ENCODE measurements around the gene EIF3J.
A peak's percentile ranks its signal among the peaks of the same experiment; 100 is the strongest.
"Not testable (repeated sequence)": the region's sequence is repeated elsewhere in the genome, so short reads cannot be mapped to it uniquely, and the experiment has no call there.

EIF3J gene

GRCh38 chr15:44537735-44538240 is 841 bp downstream of the EIF3J start:
- peaks cover 56% of the 10 kb centered on the region for H3K36me3 ChIP-seq (ENCODE audit: low read depth)
- H3K27ac ChIP-seq (ENCODE audit: poor library complexity, severe bottlenecking), result peak overlapping the region; percentile 93
- DNase-seq (ENCODE audit: low spot score) (no peak), ATAC-seq (ENCODE audit: low read depth) (peak; percentile 1; the same call in 2 of the 3 replicates)
- TF ChIP-seq CTCF (IDR thresholded peaks at IDR 0.05; ENCODE audit: poor library complexity, severe bottlenecking), result no peak
- no peaks in the 10 kb centered on the region for H3K27me3 ChIP-seq (ENCODE audit: insufficient read depth, poor library complexity, severe bottlenecking)
- H3K4me1 ChIP-seq (ENCODE audit: insufficient read depth, poor library complexity, severe bottlenecking), result peaks cover 28% of the 10 kb centered on the region
- peak overlapping the region; percentile 93 for H3K4me3 ChIP-seq (ENCODE audit: severe bottlenecking)
- no peaks in the 10 kb centered on the region for H3K9me3 ChIP-seq (ENCODE audit: severe bottlenecking)

DNA sequence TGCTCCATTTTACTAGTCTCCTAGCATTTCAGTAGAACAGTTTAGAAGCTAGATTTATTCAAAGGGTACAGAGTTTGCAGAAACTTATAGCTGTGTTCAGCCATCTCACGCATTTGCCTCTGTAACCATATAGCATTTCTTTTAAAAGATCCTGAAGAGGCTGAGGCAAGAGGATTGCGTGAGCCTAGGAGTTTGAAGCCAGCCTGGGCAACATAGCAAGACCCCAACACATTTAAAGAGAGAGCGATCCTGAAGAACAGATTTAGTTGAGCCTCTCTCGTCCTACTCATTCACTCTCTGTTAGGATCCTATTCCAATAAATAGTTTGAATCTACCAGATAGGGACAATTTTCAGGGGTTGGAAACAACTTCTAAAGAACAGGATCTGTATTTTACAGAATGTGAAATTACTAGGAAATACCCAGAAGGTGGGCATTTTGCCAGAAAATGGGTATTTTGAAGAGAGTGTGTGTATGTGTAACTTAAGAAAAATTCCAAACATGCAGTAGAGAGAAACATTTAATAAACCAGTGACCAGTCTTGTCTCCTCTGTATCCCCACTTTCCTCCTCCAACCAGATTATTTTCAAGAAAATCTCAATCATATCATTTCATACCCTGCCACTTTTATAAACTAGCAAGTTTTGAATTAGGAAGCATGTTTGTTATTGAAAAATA is 4.5 kb downstream of the EIF3J start:
- no peak for TF ChIP-seq CTCF (IDR thresholded peaks at IDR 0.05; ENCODE audit: poor library complexity, severe bottlenecking)
- Histone ChIP-seq H3K4me1 (ENCODE audit: insufficient read depth, poor library complexity, severe bottlenecking) (peaks cover 42% of the 10 kb centered on the region), H3K27ac (ENCODE audit: poor library complexity, severe bottlenecking) (peak overlapping the region; percentile 39), H3K36me3 (ENCODE audit: low read depth) (peaks cover 77% of the 10 kb centered on the region), H3K9me3 (ENCODE audit: severe bottlenecking) (no peaks in the 10 kb centered on the region), H3K4me3 (ENCODE audit: severe bottlenecking) (no peak overlapping the region), H3K27me3 (ENCODE audit: insufficient read depth, poor library complexity, severe bottlenecking) (no peaks in the 10 kb centered on the region)
- DNase-seq (ENCODE audit: low spot score) (no peak), ATAC-seq (ENCODE audit: low read depth) (0 out of 3 replicates have a peak, but pooled peaks have one; percentile 6)

DNA sequence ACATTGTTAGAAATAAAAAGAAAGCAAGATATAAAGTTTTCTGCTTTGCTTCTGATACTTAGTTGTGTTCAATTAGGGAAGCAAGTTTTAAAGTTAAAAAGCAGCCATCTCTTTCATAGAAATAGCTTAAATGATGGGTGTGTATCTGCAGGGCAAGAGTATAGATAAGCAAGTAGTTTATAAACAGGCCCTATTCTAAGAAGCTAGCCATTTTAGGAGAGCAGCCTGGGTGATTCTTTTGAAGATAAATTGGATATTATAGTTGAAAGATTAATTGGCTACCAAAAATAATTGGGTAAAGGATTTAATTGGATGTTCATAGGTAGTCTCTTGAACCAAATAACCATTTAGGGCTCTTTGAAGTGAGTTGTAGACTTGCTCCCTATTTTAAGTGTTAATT is 5.6 kb downstream of the EIF3J start:
- TF ChIP-seq CTCF (IDR thresholded peaks at IDR 0.05; ENCODE audit: poor library complexity, severe bottlenecking), result no peak
- DNase-seq (ENCODE audit: low spot score) (no peak), ATAC-seq (ENCODE audit: low read depth) (no peak)
- Histone ChIP-seq H3K27ac (ENCODE audit: poor library complexity, severe bottlenecking) (peak overlapping the region; percentile 39), H3K27me3 (ENCODE audit: insufficient read depth, poor library complexity, severe bottlenecking) (no peaks in the 10 kb centered on the region), H3K36me3 (ENCODE audit: low read depth) (peaks cover 79% of the 10 kb centered on the region), H3K9me3 (ENCODE audit: severe bottlenecking) (no peaks in the 10 kb centered on the region), H3K4me1 (ENCODE audit: insufficient read depth, poor library complexity, severe bottlenecking) (peaks cover 44% of the 10 kb centered on the region), H3K4me3 (ENCODE audit: severe bottlenecking) (no peak overlapping the region)

GRCh38 chr15:44544745-44545144 is 7.8 kb downstream of the EIF3J start:
- not testable (repeated sequence) for H3K27ac ChIP-seq (ENCODE audit: poor library complexity, severe bottlenecking); H3K9me3 ChIP-seq (ENCODE audit: severe bottlenecking); H3K27me3 ChIP-seq (ENCODE audit: insufficient read depth, poor library complexity, severe bottlenecking); DNase-seq (ENCODE audit: low spot score); H3K4me3 ChIP-seq (ENCODE audit: severe bottlenecking); ATAC-seq (ENCODE audit: low read depth)
- Histone ChIP-seq H3K36me3 (ENCODE audit: low read depth) (peaks cover 70% of the 10 kb centered on the region), H3K4me1 (ENCODE audit: insufficient read depth, poor library complexity, severe bottlenecking) (peaks cover 38% of the 10 kb centered on the region)

- peak; percentile 68 for TF ChIP-seq CTCF (IDR thresholded peaks at IDR 0.05; ENCODE audit: poor library complexity, severe bottlenecking)
- Histone ChIP-seq H3K9me3 (ENCODE audit: severe bottlenecking) (no peaks in the 10 kb centered on the region), H3K27ac (ENCODE audit: poor library complexity, severe bottlenecking) (no peak overlapping the region), H3K4me1 (ENCODE audit: insufficient read depth, poor library complexity, severe bottlenecking) (peaks cover 33% of the 10 kb centered on the region), H3K36me3 (ENCODE audit: low read depth) (peaks cover 68% of the 10 kb centered on the region), H3K27me3 (ENCODE audit: insufficient read depth, poor library complexity, severe bottlenecking) (no peaks in the 10 kb centered on the region), H3K4me3 (ENCODE audit: severe bottlenecking) (no peak overlapping the region)
- DNase-seq (ENCODE audit: low spot score) (no peak), ATAC-seq (ENCODE audit: low read depth) (peak; percentile 39; the same call in 2 of the 3 replicates)
Measured at GRCh38 chr15:44545913-44546802, 9.2 kb downstream of the EIF3J start.

DNA sequence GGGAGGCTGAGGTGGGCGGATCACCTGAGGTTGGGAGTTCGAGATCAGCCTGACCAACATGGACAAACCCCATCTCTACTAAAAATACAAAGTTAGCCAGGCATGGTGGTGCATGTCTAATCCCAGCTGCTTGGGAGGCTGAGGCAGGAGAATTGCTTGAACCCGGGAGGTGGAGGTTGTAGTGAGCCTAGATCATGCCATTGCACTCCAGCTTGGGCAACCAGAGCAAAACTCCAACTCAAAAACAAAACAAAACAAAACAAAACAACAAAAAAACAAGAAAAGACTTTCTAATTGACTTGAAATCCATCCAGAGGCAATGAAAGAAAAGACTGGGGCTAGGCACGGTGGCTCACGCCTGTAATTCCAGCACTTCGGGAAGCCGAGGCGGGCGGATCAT is 12.2 kb downstream of the EIF3J start:
- not testable (repeated sequence) for ATAC-seq (ENCODE audit: low read depth); H3K4me3 ChIP-seq (ENCODE audit: severe bottlenecking)
- H3K36me3 ChIP-seq (ENCODE audit: low read depth), result peaks cover 68% of the 10 kb centered on the region

More for the DNA sequence above, 12.2 kb downstream of the EIF3J start:
- peaks cover 17% of the 10 kb centered on the region for H3K4me1 ChIP-seq (ENCODE audit: insufficient read depth, poor library complexity, severe bottlenecking)
- not testable (repeated sequence) for H3K9me3 ChIP-seq (ENCODE audit: severe bottlenecking); H3K27me3 ChIP-seq (ENCODE audit: insufficient read depth, poor library complexity, severe bottlenecking); DNase-seq (ENCODE audit: low spot score); H3K27ac ChIP-seq (ENCODE audit: poor library complexity, severe bottlenecking)
